Skeletal muscle satellite cell (primary cell): ENCODE data around the gene IRX1. TPM values are rescaled to one million over a fixed set of nuclear protein-coding genes. Genes with fewer than 3 reads are reported as not detected.

ENCODE experiments used
- H3K27me3 ChIP-seq: 2 replicates; pipeline ENCODE4 v1.7.0; 2013; ENCODE audit warnings: low read length; ENCODE audit not compliant: control insufficient read depth, insufficient read depth
- H3K36me3 ChIP-seq: 2 replicates; pipeline ENCODE4 v1.7.0; 2013; ENCODE audit warnings: mild to moderate bottlenecking, control low read depth, low read length; ENCODE audit not compliant: insufficient read depth
- H3K4me1 ChIP-seq: 2 replicates; pipeline ENCODE4 v1.7.0; 2013; ENCODE audit warnings: low read length; ENCODE audit not compliant: control insufficient read depth, insufficient read depth
- H3K4me2 ChIP-seq: 2 replicates; pipeline ENCODE4 v1.7.0; 2013; ENCODE audit warnings: mild to moderate bottlenecking, low read length
- H3K4me3 ChIP-seq: 2 replicates; pipeline ENCODE4 v1.7.0; 2013; ENCODE audit warnings: low read length
- H3K9ac ChIP-seq: 2 replicates; pipeline ENCODE4 v1.7.0; 2013; ENCODE audit warnings: mild to moderate bottlenecking, low read depth, low read length, moderate library complexity
- H3K9me3 ChIP-seq: replicated peaks from 2 replicates; pipeline ENCODE4 v1.7.0; 2013; ENCODE audit warnings: mild to moderate bottlenecking, control low read depth, low read length
- total RNA-seq: library from RNA; depleted of rRNA; stranded (reverse); fragments of >200 nt; gene quantifications from 2 replicates; pipeline ENCODE4 v1.2.3, GENCODE V29; 2012; rRNA removed

IRX1 gene
- 0.22 and 1.0 TPM in 2 replicates for total RNA-seq

DNA sequence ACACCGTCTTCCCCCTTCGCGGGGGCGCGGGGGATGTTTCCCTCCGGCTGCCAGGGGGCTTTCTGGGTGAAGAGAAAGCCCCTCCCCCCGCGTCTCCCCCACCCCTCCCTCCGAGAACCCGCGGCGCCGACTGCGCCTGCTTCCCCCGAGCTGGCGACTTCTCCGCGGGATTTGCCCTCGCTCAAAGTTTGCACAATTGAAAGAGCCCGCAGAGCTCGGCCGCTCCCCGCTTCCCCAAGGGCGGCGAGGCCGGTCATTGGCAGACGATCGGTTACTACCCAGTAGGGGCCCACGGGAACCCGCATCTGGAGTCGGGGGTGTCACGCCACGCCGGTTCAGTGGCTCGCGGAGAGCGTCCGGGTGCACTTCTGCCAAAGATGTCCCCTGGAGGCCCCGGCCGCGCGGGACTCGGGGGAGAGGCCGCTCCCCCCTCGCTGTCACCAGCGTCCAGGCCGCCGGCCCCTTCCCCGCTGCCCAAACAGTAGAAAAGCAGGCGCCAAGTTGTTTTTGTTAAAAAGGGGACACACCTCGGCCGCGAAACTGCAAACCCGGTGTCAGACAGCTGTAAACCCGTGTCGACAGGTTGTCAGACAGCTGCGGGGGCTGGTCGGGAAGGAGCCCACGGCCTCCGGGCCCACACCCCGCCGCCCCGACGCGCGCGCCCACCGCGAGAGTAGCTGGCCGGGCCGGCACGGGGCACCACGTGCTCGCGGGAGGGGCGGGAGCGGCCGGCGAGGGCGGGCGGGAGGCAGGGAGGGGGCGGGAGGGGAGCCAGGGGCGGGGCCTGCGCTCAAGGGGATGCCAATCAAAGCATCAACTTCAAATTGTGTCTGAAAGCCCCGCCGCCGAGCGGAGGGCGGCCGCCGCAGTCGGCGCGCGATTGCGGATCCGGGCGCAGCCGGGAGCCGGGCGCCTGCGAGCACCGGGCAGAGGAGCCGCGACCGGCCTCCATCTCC is at the start of gene IRX1:
TSS of gene IRX1 (plus strand) at position 827 of the 956 bp plus-strand sequence. CDS start 274 bp downstream, outside the sequence.
- H3K4me1 ChIP-seq: no peaks in the 10 kb centered on the region
- H3K4me2 ChIP-seq: no peak within 1 kb of the TSS
- H3K9me3 ChIP-seq: no peaks in the 10 kb centered on the region
- H3K9ac ChIP-seq: no peak within 1 kb of the TSS
- H3K4me3 ChIP-seq: no peak within 1 kb of the TSS
- no peaks in the 10 kb centered on the region for H3K36me3 ChIP-seq
- H3K27me3 ChIP-seq: peaks cover 45% of the 10 kb centered on the region

DNA sequence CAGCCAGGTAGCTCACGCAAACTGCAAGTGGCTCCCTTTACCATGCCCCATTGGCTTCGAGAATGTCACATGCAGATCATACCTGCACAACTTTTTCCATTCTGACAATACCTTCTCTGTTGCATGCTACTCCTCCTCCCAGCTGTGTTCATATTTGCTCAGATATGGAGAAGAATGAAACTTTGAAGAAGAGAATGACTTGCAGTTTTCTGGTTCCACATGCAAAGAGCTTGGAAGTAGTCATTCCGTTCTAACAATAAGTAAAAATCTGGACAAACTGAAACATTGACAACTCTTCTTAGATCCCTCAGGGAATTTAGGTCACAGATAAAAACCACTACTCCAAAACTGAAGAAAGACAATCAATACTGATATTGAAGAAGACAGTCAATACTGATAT is 49.6 kb upstream of the IRX1 start:
- Histone ChIP-seq H3K27me3 (no peaks in the 10 kb centered on the region), H3K4me1 (no peaks in the 10 kb centered on the region), H3K4me3 (no peak overlapping the region), H3K4me2 (no peak overlapping the region), H3K9ac (no peak overlapping the region), H3K9me3 (peaks cover 17% of the 10 kb centered on the region), H3K36me3 (no peaks in the 10 kb centered on the region)

DNA sequence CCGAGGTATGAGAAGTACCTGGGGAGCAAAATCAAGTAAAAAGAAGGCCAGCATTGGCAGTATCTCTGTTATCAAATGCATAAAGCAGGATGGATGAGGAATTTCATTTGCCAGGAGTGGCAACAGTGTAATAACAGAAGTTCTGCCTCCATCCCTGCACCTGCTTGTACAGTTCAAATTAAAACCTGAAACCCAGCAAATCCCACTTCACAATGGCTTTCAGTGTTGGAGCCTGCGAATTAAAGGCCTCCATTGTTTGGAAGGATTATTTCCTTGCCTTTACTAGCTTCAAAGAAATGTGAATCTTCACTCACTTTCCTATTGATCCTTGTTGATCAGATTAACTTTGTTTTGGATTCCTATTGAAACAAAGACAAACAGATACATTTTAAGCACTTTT is 31.5 kb upstream of the IRX1 start:
- no peaks in the 10 kb centered on the region for H3K27me3 ChIP-seq
- no peak overlapping the region for H3K9ac ChIP-seq
- H3K4me2 ChIP-seq: no peak overlapping the region
- H3K9me3 ChIP-seq: peaks cover 6% of the 10 kb centered on the region
- H3K36me3 ChIP-seq: no peaks in the 10 kb centered on the region
- H3K4me3 ChIP-seq: no peak overlapping the region
- H3K4me1 ChIP-seq: no peaks in the 10 kb centered on the region

DNA sequence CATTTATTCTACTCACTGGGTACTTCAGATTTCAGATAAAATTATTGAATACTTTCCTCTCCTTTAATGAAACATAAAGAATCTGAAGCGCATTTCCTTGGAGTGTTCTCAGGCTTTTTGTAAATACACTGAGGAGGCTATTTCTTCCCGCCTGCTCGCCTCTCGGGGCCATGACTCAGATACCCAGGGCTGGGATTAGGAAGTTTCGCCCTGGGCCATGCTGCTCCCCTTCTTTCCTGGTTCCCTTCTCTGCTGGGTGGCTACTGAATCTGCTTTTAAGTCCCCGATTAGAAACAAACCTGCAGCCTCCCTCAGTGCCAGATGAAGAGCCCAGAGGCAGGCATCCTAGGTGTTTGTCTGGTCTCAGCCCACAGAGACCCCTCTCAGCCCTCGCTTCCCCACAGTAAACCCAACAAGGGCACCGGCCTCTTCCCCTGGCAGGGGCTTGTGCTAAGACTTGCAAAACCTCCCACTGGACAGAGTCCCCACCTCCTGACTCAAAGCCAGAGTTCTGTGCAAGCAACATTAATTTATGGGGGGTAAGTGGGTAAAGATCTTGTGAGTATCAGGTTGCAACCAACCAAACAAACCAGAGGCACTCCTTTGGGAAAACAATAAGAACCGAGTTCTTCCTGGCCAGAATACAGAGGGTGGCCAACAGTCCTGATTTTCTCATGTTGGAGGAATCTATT is 30.7 kb upstream of the IRX1 start:
- Histone ChIP-seq H3K4me1 (no peaks in the 10 kb centered on the region), H3K4me3 (no peak overlapping the region), H3K9me3 (peaks cover 6% of the 10 kb centered on the region), H3K27me3 (no peaks in the 10 kb centered on the region), H3K36me3 (no peaks in the 10 kb centered on the region), H3K9ac (no peak overlapping the region), H3K4me2 (no peak overlapping the region)

DNA sequence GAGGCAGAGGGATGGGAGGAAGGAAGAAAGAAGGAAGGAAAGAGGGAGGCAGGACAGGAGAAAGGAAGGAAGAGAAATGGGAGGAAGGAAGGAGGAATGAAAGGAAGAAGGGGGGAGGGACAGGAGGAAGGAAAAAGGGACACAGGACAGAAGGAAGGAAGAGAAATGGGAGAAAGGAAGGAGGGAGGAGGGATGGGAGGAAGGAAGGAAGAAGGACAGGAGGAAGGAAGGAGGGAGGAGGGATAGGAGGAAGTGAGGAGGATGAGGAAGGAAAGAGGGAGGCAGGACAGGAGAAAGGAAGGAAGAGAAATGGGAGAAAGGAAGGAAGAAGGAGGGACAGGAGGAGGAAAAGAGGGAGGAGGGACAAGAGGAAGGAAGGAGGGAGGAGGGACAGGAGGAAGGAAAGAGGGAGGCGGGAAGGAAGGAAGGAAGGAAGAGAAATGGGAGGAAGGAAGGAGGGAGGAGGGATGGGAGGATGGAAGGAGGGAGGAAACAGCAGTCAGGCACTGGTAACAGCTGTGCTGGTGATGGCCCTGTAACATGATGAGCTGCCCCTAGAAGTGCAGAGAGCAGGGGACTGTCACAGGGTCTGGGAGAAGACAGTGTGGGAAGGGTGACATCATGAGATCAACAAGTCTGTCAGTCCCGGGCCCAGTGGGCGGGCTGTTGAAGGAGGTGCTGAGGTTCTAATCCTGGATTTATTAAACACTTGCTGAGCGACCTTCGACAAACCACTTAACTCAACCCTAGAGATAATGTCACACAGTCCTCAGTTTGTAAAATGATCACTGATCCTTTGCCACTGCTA is 10.7 kb upstream of the IRX1 start:
- no peaks in the 10 kb centered on the region for H3K36me3 ChIP-seq
- H3K9me3 ChIP-seq: peaks cover 5% of the 10 kb centered on the region
- no peaks in the 10 kb centered on the region for H3K4me1 ChIP-seq
- H3K27me3 ChIP-seq: no peaks in the 10 kb centered on the region
- no peak overlapping the region for H3K4me3 ChIP-seq
- H3K4me2 ChIP-seq: no peak overlapping the region
- H3K9ac ChIP-seq: no peak overlapping the region

DNA sequence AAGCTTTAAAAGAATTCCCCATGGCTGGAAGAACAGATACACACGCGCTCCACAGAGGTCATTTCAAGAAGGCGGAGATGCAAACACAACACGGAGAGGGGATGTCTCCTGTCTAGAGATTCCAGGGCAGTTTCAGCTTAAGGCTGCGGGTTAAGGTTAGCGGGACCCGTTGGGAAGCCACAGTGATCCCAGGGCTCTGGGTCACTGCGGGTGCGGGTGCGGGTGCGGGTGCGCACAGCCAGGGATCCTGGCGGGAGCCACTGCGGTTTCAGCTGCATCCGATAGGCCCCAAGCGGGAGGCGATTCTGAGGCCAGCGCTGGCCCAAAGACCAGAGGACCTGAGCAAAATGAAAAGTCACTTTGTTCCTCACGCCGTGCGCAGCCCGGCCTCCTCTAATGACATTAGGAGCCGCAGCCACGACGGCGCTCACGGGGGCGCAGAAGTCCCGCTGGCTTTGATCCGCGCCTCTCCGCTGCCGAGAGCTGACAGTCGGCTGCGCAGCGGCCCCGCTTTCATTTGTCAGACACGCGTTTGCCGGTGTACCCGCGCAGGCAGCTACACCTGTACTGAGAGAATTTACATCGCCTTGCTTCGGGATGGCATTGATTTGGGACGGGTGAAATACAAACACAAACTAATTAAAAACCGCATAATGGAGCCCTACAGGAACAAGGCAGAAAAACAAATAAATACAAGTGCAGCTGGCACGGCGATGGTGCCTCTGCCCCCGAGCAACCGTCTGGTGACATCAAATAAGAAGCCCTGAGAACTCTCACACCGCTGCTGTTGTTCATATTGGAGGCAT is 5.3 kb upstream of the IRX1 start:
- H3K4me2 ChIP-seq: no peak overlapping the region
- H3K9ac ChIP-seq: no peak overlapping the region
- peaks cover 23% of the 10 kb centered on the region for H3K27me3 ChIP-seq
- no peak overlapping the region for H3K4me3 ChIP-seq
- no peaks in the 10 kb centered on the region for H3K9me3 ChIP-seq
- H3K4me1 ChIP-seq: no peaks in the 10 kb centered on the region
- no peaks in the 10 kb centered on the region for H3K36me3 ChIP-seq

DNA sequence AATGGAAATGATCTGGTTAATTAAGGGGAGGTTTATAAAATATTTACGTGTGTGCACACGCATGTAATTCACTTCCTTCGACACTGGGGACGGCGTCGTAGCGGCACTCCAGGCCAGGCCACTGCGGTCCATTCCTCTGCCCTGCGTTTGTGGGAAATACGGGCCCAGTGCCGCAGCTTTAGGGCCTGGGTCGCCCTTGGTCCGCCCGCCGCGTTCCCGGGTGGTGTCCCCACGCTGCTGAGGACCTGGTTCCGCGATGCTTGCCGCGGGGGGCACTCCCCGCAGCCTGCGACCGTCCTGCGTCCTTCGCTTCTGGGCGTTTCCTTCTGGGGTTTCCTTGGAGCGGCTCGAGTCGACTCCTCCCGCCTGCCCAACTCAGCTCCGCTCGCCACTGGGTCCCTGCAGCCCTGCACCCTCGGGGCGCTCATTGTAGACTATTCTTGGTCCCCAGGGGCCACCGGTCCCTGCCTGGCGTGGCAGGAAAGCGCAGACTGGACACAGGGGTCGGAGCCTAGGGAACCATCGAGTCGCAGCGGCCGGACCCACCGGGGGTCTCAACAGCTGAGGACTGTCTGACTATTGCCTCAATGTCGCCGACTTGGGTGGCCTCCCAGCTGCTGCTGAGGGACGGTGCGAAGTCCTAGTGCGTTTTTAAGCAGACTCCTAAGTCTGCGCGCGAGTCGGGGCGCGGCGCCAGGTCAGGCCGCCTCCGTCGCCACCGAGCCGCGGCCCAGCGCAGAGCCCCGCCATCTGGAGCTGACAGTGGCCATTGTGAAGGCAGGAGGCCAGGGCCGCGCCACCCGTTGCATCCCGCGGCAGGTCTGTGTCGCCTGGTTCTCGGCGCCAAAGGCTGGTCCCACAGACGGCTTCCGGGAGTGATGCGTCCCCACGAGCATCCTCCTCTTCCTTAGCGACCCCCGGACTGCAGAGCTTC is 4.4 kb upstream of the IRX1 start:
- Histone ChIP-seq H3K4me3 (no peak overlapping the region), H3K27me3 (peaks cover 23% of the 10 kb centered on the region)

DNA sequence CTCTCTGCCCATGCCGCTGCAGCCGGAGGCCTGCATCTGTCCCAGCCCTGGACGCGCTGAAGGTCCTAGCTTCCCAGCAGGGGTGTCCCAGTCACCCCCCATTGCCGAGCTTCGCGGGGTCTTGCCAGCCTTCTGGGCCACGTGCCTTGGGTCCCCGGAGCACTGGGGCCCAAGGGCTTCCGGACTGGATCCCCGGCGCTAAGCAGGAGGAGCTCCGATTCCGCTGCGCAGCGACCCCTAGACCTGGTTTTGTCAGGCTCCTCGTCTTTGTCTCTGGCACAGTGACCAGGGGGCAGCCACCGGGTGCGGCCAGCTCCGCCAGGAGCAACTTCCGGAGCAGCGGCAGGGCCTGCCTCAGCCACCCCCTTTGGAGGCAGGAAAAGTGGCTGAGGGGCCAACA is 3.3 kb upstream of the IRX1 start:
- Histone ChIP-seq H3K4me1 (no peaks in the 10 kb centered on the region), H3K4me3 (no peak overlapping the region), H3K36me3 (no peaks in the 10 kb centered on the region), H3K4me2 (no peak overlapping the region), H3K9ac (no peak overlapping the region), H3K27me3 (peaks cover 32% of the 10 kb centered on the region), H3K9me3 (no peaks in the 10 kb centered on the region)

More for the DNA sequence above, 4.4 kb upstream of the IRX1 start:
- H3K36me3 ChIP-seq: no peaks in the 10 kb centered on the region
- no peaks in the 10 kb centered on the region for H3K9me3 ChIP-seq
- no peak overlapping the region for H3K4me2 ChIP-seq
- H3K4me1 ChIP-seq: no peaks in the 10 kb centered on the region
- no peak overlapping the region for H3K9ac ChIP-seq

DNA sequence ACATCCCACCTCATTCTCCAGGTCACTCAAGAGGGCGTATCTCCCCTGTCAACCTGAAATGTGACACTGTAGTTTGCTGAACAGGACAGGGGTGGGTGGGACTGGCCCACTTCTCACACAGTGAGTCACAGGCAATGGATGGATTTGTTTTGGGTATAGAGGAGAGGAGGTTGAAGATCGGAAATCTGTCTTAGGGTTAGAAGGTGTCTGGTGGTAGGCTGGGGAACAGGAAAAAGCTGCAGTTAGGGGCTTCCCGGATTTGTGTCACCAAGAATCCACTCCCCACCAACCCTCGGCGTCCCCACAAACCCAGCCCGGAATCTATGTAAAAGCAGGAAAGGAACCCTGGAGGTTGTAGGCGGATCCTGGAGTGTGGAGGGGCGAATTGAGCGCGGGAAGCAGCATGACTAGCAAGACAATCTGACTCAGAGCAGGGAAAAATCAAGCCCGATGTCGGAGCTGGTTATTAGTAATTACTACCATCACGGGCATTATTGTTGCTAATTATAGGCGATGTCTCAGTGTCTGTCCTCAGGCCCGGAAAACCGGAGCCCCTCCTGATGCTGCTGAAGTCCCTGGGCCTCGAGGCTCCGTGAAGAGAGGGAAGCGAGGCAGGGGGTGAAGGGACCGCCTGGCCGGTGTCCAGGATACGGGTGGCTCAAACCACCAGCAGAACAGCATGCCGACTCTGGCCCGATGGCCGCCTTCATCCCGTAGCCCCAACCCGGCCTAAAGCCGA is 1.7 kb upstream of the IRX1 start:
- H3K4me1 ChIP-seq: no peaks in the 10 kb centered on the region
- H3K4me3 ChIP-seq: no peak overlapping the region
- H3K4me2 ChIP-seq: no peak overlapping the region
- no peaks in the 10 kb centered on the region for H3K36me3 ChIP-seq
- H3K27me3 ChIP-seq: peaks cover 32% of the 10 kb centered on the region
- H3K9me3 ChIP-seq: no peaks in the 10 kb centered on the region
- H3K9ac ChIP-seq: no peak overlapping the region
